ENCODE measurements around the gene ATRX. TPM values are rescaled to one million over a fixed set of nuclear protein-coding genes. Genes with fewer than 3 reads are reported as not detected.
A peak's percentile ranks its signal among the peaks of the same experiment; 100 is the strongest.

Gene ATRX
- total RNA-seq, 1 experiment from 2014 or later: 61.3 TPM

DNA sequence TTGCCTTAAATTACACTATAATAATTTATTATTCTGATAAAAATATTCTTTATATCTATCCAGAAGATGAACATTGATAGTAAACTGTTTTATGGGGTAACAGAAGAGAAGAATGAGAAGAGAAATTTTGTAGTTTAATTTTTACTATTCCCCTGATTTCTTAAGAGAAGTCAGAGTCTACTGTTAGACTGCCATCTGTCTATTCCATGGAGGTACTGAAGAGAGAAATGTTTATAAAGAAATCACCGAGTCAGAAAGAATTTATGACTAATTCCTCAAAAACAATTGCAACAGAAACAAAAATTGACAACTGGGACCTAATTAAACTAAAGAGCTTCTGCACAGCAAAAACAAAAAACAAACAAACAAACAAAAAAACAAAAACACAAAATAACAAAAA, 188.9 kb downstream of the ATRX start:
- ChIA-PET POLR2A (no interaction called here), RAD21 (ENCODE audit: low non-redundant PET in 1 of 2, low total read pairs in 2 of 2, uncharacterized antibody in 2 of 2, unreplicated experiment in 2 of 2) (no interaction called here), CTCF (no interaction called here)
- ATAC-seq: no peak
- no peak overlapping the region for H3K27ac ChIP-seq (ENCODE audit: low read depth, low read length)
- intact Hi-C loops (cut with micrococcal nuclease): loop anchor here (5.0 kb wide), 1 partner anchor 435 kb away; no protein-coding TSS in a partner anchor
- H3K9me3 ChIP-seq (ENCODE audit: control insufficient read depth in 1 of 2, insufficient read depth in 1 of 2, low read depth in 1 of 2, low read length in 2 of 2): no peaks in the 10 kb centered on the region
- no peak for DNase-seq (ENCODE audit: low read depth, low spot score)
- H4K20me1 ChIP-seq (ENCODE audit: insufficient read depth): no peaks in the 10 kb centered on the region
- no peaks in the 10 kb centered on the region for H3K4me1 ChIP-seq (ENCODE audit: control insufficient read depth in 1 of 2, insufficient read depth in 2 of 2, low read length in 2 of 2)
- no peaks in the 10 kb centered on the region for H3K27me3 ChIP-seq (ENCODE audit: insufficient read depth, low read length)
- no peak overlapping the region for H3K4me3 ChIP-seq (replicated peaks in 1 of 2; ENCODE audit: low read depth in 1 of 2, low read length in 2 of 2)
- no peaks in the 10 kb centered on the region for H3K9me2 ChIP-seq (ENCODE audit: insufficient read depth)
- no peaks in the 10 kb centered on the region for H3K79me2 ChIP-seq (ENCODE audit: insufficient read depth, low read length)
- H3K9ac ChIP-seq (ENCODE audit: low read length): no peak overlapping the region
- no TSS peak for BruUV-seq (replicated peaks)
- no peaks in the 10 kb centered on the region for H3K36me3 ChIP-seq (ENCODE audit: control insufficient read depth in 1 of 2, insufficient read depth in 2 of 2, low read length in 2 of 2)
- H3K4me2 ChIP-seq (ENCODE audit: low read length): no peak overlapping the region
- TF ChIP-seq, protein P1, sequence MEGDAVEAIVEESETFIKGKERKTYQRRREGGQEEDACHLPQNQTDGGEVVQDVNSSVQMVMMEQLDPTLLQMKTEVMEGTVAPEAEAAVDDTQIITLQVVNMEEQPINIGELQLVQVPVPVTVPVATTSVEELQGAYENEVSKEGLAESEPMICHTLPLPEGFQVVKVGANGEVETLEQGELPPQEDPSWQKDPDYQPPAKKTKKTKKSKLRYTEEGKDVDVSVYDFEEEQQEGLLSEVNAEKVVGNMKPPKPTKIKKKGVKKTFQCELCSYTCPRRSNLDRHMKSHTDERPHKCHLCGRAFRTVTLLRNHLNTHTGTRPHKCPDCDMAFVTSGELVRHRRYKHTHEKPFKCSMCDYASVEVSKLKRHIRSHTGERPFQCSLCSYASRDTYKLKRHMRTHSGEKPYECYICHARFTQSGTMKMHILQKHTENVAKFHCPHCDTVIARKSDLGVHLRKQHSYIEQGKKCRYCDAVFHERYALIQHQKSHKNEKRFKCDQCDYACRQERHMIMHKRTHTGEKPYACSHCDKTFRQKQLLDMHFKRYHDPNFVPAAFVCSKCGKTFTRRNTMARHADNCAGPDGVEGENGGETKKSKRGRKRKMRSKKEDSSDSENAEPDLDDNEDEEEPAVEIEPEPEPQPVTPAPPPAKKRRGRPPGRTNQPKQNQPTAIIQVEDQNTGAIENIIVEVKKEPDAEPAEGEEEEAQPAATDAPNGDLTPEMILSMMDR (IDR thresholded peaks at IDR 0.05 in 2 of 3, conservative IDR thresholded peaks at IDR 0.05 in 1 of 3; ENCODE audit: borderline replicate concordance in 1 of 3, insufficient read depth in 1 of 3, low read depth in 2 of 3, low read length in 2 of 3): peak in 2 of 3 experiments; percentile 22 to 23; a peak in 2 of 6 replicates
- TF ChIP-seq EZH2 (IDR thresholded peaks at IDR 0.05) (no peak), RAD21 (IDR thresholded peaks at IDR 0.05; ENCODE audit: low read depth) (peak; percentile 30)
- no peak overlapping the region for H2AFZ ChIP-seq (ENCODE audit: low read depth, low read length, poor library complexity, severe bottlenecking)

DNA sequence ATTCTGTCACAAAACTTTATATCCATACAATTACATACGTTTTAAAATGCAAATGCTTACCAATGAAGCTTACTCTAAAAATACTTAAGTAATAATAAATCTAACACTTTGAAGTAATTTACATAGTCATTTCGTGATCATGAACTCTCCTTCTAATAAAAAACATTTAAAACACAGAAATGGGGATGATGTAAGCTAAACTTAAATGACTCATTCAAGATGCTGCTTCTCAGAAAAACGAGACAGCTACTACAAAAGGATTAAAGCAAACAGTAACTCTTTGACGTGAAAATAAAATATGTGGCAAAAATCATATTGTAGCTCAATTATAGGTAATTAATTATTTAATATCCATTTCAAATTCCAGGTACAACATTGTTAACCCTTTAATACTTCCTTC, 190.2 kb downstream of the ATRX start:
- RAD21 ChIA-PET (ENCODE audit: low non-redundant PET in 1 of 2, low total read pairs in 2 of 2, uncharacterized antibody in 2 of 2, unreplicated experiment in 2 of 2): no interaction called here
- Histone ChIP-seq H3K9me2 (ENCODE audit: insufficient read depth) (no peaks in the 10 kb centered on the region), H3K79me2 (ENCODE audit: insufficient read depth, low read length) (no peaks in the 10 kb centered on the region), H3K9ac (ENCODE audit: low read length) (no peak overlapping the region), H3K4me2 (ENCODE audit: low read length) (no peak overlapping the region), H4K20me1 (ENCODE audit: insufficient read depth) (no peaks in the 10 kb centered on the region), H3K9me3 (ENCODE audit: control insufficient read depth in 1 of 2, insufficient read depth in 1 of 2, low read depth in 1 of 2, low read length in 2 of 2) (no peaks in the 10 kb centered on the region), H3K4me1 (ENCODE audit: control insufficient read depth in 1 of 2, insufficient read depth in 2 of 2, low read length in 2 of 2) (no peaks in the 10 kb centered on the region), H3K27ac (ENCODE audit: low read depth, low read length) (no peak overlapping the region), H3K4me3 (replicated peaks in 1 of 2; ENCODE audit: low read depth in 1 of 2, low read length in 2 of 2) (no peak overlapping the region), H2AFZ (ENCODE audit: low read depth, low read length, poor library complexity, severe bottlenecking) (no peak overlapping the region), H3K27me3 (ENCODE audit: insufficient read depth, low read length) (no peaks in the 10 kb centered on the region), H3K36me3 (ENCODE audit: control insufficient read depth in 1 of 2, insufficient read depth in 2 of 2, low read length in 2 of 2) (no peaks in the 10 kb centered on the region)
- POLR2A ChIA-PET: no interaction called here
- BruUV-seq (replicated peaks): no TSS peak
- intact Hi-C loops (cut with micrococcal nuclease): loop anchor here (5.0 kb wide), 1 partner anchor 434 kb away; no protein-coding TSS in a partner anchor
- CTCF ChIA-PET: no interaction called here
- no peak for DNase-seq (ENCODE audit: low read depth, low spot score)
- TF ChIP-seq CBX3 (IDR thresholded peaks at IDR 0.05; ENCODE audit: low read depth): no peak
- TF ChIP-seq, protein P1 (IDR thresholded peaks at IDR 0.05 in 2 of 3, conservative IDR thresholded peaks at IDR 0.05 in 1 of 3; ENCODE audit: borderline replicate concordance in 1 of 3, insufficient read depth in 1 of 3, low read depth in 2 of 3, low read length in 2 of 3): no peak
- TF ChIP-seq SP1 (IDR thresholded peaks at IDR 0.05; ENCODE audit: low read depth): no peak
- TF ChIP-seq, protein P2, sequence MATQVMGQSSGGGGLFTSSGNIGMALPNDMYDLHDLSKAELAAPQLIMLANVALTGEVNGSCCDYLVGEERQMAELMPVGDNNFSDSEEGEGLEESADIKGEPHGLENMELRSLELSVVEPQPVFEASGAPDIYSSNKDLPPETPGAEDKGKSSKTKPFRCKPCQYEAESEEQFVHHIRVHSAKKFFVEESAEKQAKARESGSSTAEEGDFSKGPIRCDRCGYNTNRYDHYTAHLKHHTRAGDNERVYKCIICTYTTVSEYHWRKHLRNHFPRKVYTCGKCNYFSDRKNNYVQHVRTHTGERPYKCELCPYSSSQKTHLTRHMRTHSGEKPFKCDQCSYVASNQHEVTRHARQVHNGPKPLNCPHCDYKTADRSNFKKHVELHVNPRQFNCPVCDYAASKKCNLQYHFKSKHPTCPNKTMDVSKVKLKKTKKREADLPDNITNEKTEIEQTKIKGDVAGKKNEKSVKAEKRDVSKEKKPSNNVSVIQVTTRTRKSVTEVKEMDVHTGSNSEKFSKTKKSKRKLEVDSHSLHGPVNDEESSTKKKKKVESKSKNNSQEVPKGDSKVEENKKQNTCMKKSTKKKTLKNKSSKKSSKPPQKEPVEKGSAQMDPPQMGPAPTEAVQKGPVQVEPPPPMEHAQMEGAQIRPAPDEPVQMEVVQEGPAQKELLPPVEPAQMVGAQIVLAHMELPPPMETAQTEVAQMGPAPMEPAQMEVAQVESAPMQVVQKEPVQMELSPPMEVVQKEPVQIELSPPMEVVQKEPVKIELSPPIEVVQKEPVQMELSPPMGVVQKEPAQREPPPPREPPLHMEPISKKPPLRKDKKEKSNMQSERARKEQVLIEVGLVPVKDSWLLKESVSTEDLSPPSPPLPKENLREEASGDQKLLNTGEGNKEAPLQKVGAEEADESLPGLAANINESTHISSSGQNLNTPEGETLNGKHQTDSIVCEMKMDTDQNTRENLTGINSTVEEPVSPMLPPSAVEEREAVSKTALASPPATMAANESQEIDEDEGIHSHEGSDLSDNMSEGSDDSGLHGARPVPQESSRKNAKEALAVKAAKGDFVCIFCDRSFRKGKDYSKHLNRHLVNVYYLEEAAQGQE (IDR thresholded peaks at IDR 0.05; ENCODE audit: low read depth): no peak
- no peak for TF ChIP-seq SRF (IDR thresholded peaks at IDR 0.05; ENCODE audit: low read depth)
- TF ChIP-seq RAD21 (IDR thresholded peaks at IDR 0.05; ENCODE audit: low read depth): no peak
- no peak for TF ChIP-seq POLR2A (IDR thresholded peaks at IDR 0.05; ENCODE audit: borderline replicate concordance, extremely low read depth, insufficient read depth, insufficient read length)
- no peak for TF ChIP-seq ZFX (IDR thresholded peaks at IDR 0.05)
- no peak for TF ChIP-seq POLR2AphosphoS5 (IDR thresholded peaks at IDR 0.05; ENCODE audit: low read depth, low read length)
- TF ChIP-seq EZH2phosphoT487 (IDR thresholded peaks at IDR 0.05; ENCODE audit: borderline replicate concordance): no peak
- no peak for TF ChIP-seq SIN3A (IDR thresholded peaks at IDR 0.05; ENCODE audit: low read depth)
- ATAC-seq: no peak
